ENCODE results near the gene SLC2A13.

The SLC2A13 gene

GRCh38 chr12:40105515-40106201 is at the start of gene SLC2A13:
TSS of gene SLC2A13 (minus strand) at chr12:40106081. CDS start at chr12:40105808, 273 bp downstream.
- Histone ChIP-seq H3K27me3 (ENCODE audit: control insufficient read depth in 1 of 2, insufficient read depth in 2 of 2, low read length in 2 of 2) (no peaks in the 10 kb centered on the region), H3K9ac (ENCODE audit: low read depth in 1 of 2, low read length in 2 of 2) (peak within 1 kb of the TSS; percentile 63 to 71), H3K4me1 (ENCODE audit: control insufficient read depth in 1 of 2, insufficient read depth in 2 of 2, low read length in 2 of 2) (peaks cover 25 to 34% of the 10 kb centered on the region in 2 donors), H3K4me3 (ENCODE audit: low read depth in 1 of 2, low read length in 2 of 2) (peak within 1 kb of the TSS; percentile 84 to 85), H3K27ac (ENCODE audit: low read depth, low read length) (peak within 1 kb of the TSS; percentile 76), H3K36me3 (ENCODE audit: control insufficient read depth in 1 of 2, insufficient read depth in 2 of 2, low read length in 2 of 2) (no peaks in the 10 kb centered on the region), H3K9me3 (ENCODE audit: control insufficient read depth in 1 of 2, low read length in 2 of 2) (no peaks in the 10 kb centered on the region)

- H3K36me3 ChIP-seq (ENCODE audit: control insufficient read depth in 1 of 2, insufficient read depth in 2 of 2, low read length in 2 of 2) = no peaks in the 10 kb centered on the region
- H3K27me3 ChIP-seq (ENCODE audit: control insufficient read depth in 1 of 2, insufficient read depth in 2 of 2, low read length in 2 of 2) = no peaks in the 10 kb centered on the region
- H3K9ac ChIP-seq (ENCODE audit: low read depth in 1 of 2, low read length in 2 of 2) = no peak overlapping the region
- no peaks in the 10 kb centered on the region for H3K4me1 ChIP-seq (ENCODE audit: control insufficient read depth in 1 of 2, insufficient read depth in 2 of 2, low read length in 2 of 2)
- H3K27ac ChIP-seq (ENCODE audit: low read depth, low read length) = no peak overlapping the region
- no peaks in the 10 kb centered on the region for H3K9me3 ChIP-seq (ENCODE audit: control insufficient read depth in 1 of 2, low read length in 2 of 2)
- H3K4me3 ChIP-seq (ENCODE audit: low read depth in 1 of 2, low read length in 2 of 2) = no peak overlapping the region
Observed at GRCh38 chr12:40154381-40154780, 48.5 kb upstream of the SLC2A13 start.

GRCh38 chr12:40153432-40153831 is 47.6 kb upstream of the SLC2A13 start:
- no peaks in the 10 kb centered on the region for H3K36me3 ChIP-seq (ENCODE audit: control insufficient read depth in 1 of 2, insufficient read depth in 2 of 2, low read length in 2 of 2)
- no peaks in the 10 kb centered on the region for H3K27me3 ChIP-seq (ENCODE audit: control insufficient read depth in 1 of 2, insufficient read depth in 2 of 2, low read length in 2 of 2)
- H3K4me1 ChIP-seq (ENCODE audit: control insufficient read depth in 1 of 2, insufficient read depth in 2 of 2, low read length in 2 of 2) = no peaks in the 10 kb centered on the region
- no peaks in the 10 kb centered on the region for H3K9me3 ChIP-seq (ENCODE audit: control insufficient read depth in 1 of 2, low read length in 2 of 2)
- H3K9ac ChIP-seq (ENCODE audit: low read depth in 1 of 2, low read length in 2 of 2) = no peak overlapping the region
- no peak overlapping the region for H3K27ac ChIP-seq (ENCODE audit: low read depth, low read length)
- no peak overlapping the region for H3K4me3 ChIP-seq (ENCODE audit: low read depth in 1 of 2, low read length in 2 of 2)

- no peak overlapping the region for H3K9ac ChIP-seq (ENCODE audit: low read depth in 1 of 2, low read length in 2 of 2)
- H3K4me3 ChIP-seq (ENCODE audit: low read depth in 1 of 2, low read length in 2 of 2) = no peak overlapping the region
- H3K36me3 ChIP-seq (ENCODE audit: control insufficient read depth in 1 of 2, insufficient read depth in 2 of 2, low read length in 2 of 2) = no peaks in the 10 kb centered on the region
- H3K27me3 ChIP-seq (ENCODE audit: control insufficient read depth in 1 of 2, insufficient read depth in 2 of 2, low read length in 2 of 2) = no peaks in the 10 kb centered on the region
- no peaks in the 10 kb centered on the region for H3K4me1 ChIP-seq (ENCODE audit: control insufficient read depth in 1 of 2, insufficient read depth in 2 of 2, low read length in 2 of 2)
- H3K9me3 ChIP-seq (ENCODE audit: control insufficient read depth in 1 of 2, low read length in 2 of 2) = no peaks in the 10 kb centered on the region
- H3K27ac ChIP-seq (ENCODE audit: low read depth, low read length) = no peak overlapping the region
Observed at GRCh38 chr12:40152783-40153383, 47.0 kb upstream of the SLC2A13 start.

GRCh38 chr12:40149673-40150260 is 43.9 kb upstream of the SLC2A13 start:
- no peak overlapping the region for H3K4me3 ChIP-seq (ENCODE audit: low read depth in 1 of 2, low read length in 2 of 2)
- no peak overlapping the region for H3K27ac ChIP-seq (ENCODE audit: low read depth, low read length)

GRCh38 chr12:40146800-40147797 is 41.2 kb upstream of the SLC2A13 start:
- H3K27me3 ChIP-seq (ENCODE audit: control insufficient read depth in 1 of 2, insufficient read depth in 2 of 2, low read length in 2 of 2) = no peaks in the 10 kb centered on the region
- H3K9ac ChIP-seq (ENCODE audit: low read depth in 1 of 2, low read length in 2 of 2) = no peak overlapping the region
- H3K27ac ChIP-seq (ENCODE audit: low read depth, low read length) = no peak overlapping the region
- H3K36me3 ChIP-seq (ENCODE audit: control insufficient read depth in 1 of 2, insufficient read depth in 2 of 2, low read length in 2 of 2) = no peaks in the 10 kb centered on the region
- no peaks in the 10 kb centered on the region for H3K4me1 ChIP-seq (ENCODE audit: control insufficient read depth in 1 of 2, insufficient read depth in 2 of 2, low read length in 2 of 2)
- no peak overlapping the region for H3K4me3 ChIP-seq (ENCODE audit: low read depth in 1 of 2, low read length in 2 of 2)
- no peaks in the 10 kb centered on the region for H3K9me3 ChIP-seq (ENCODE audit: control insufficient read depth in 1 of 2, low read length in 2 of 2)

More at GRCh38 chr12:40149673-40150260, 43.9 kb upstream of the SLC2A13 start:
- Histone ChIP-seq H3K9ac (ENCODE audit: low read depth in 1 of 2, low read length in 2 of 2) (no peak overlapping the region), H3K9me3 (ENCODE audit: control insufficient read depth in 1 of 2, low read length in 2 of 2) (no peaks in the 10 kb centered on the region), H3K27me3 (ENCODE audit: control insufficient read depth in 1 of 2, insufficient read depth in 2 of 2, low read length in 2 of 2) (no peaks in the 10 kb centered on the region), H3K4me1 (ENCODE audit: control insufficient read depth in 1 of 2, insufficient read depth in 2 of 2, low read length in 2 of 2) (no peaks in the 10 kb centered on the region), H3K36me3 (ENCODE audit: control insufficient read depth in 1 of 2, insufficient read depth in 2 of 2, low read length in 2 of 2) (no peaks in the 10 kb centered on the region)

- H3K27me3 ChIP-seq (ENCODE audit: control insufficient read depth in 1 of 2, insufficient read depth in 2 of 2, low read length in 2 of 2) = no peaks in the 10 kb centered on the region
Observed at GRCh38 chr12:40145896-40146295, 40.0 kb upstream of the SLC2A13 start.

GRCh38 chr12:40144023-40144422 is 38.1 kb upstream of the SLC2A13 start:
- Histone ChIP-seq H3K9me3 (ENCODE audit: control insufficient read depth in 1 of 2, low read length in 2 of 2) (no peaks in the 10 kb centered on the region), H3K4me1 (ENCODE audit: control insufficient read depth in 1 of 2, insufficient read depth in 2 of 2, low read length in 2 of 2) (no peaks in the 10 kb centered on the region), H3K36me3 (ENCODE audit: control insufficient read depth in 1 of 2, insufficient read depth in 2 of 2, low read length in 2 of 2) (no peaks in the 10 kb centered on the region), H3K27ac (ENCODE audit: low read depth, low read length) (no peak overlapping the region), H3K27me3 (ENCODE audit: control insufficient read depth in 1 of 2, insufficient read depth in 2 of 2, low read length in 2 of 2) (no peaks in the 10 kb centered on the region), H3K4me3 (ENCODE audit: low read depth in 1 of 2, low read length in 2 of 2) (no peak overlapping the region), H3K9ac (ENCODE audit: low read depth in 1 of 2, low read length in 2 of 2) (no peak overlapping the region)

More at GRCh38 chr12:40145896-40146295, 40.0 kb upstream of the SLC2A13 start:
- H3K9ac ChIP-seq (ENCODE audit: low read depth in 1 of 2, low read length in 2 of 2) = no peak overlapping the region
- no peaks in the 10 kb centered on the region for H3K9me3 ChIP-seq (ENCODE audit: control insufficient read depth in 1 of 2, low read length in 2 of 2)
- no peaks in the 10 kb centered on the region for H3K4me1 ChIP-seq (ENCODE audit: control insufficient read depth in 1 of 2, insufficient read depth in 2 of 2, low read length in 2 of 2)
- H3K4me3 ChIP-seq (ENCODE audit: low read depth in 1 of 2, low read length in 2 of 2) = no peak overlapping the region
- H3K36me3 ChIP-seq (ENCODE audit: control insufficient read depth in 1 of 2, insufficient read depth in 2 of 2, low read length in 2 of 2) = no peaks in the 10 kb centered on the region
- no peak overlapping the region for H3K27ac ChIP-seq (ENCODE audit: low read depth, low read length)

- H3K36me3 ChIP-seq (ENCODE audit: control insufficient read depth in 1 of 2, insufficient read depth in 2 of 2, low read length in 2 of 2) = no peaks in the 10 kb centered on the region
- H3K27me3 ChIP-seq (ENCODE audit: control insufficient read depth in 1 of 2, insufficient read depth in 2 of 2, low read length in 2 of 2) = no peaks in the 10 kb centered on the region
- no peaks in the 10 kb centered on the region for H3K9me3 ChIP-seq (ENCODE audit: control insufficient read depth in 1 of 2, low read length in 2 of 2)
- H3K9ac ChIP-seq (ENCODE audit: low read depth in 1 of 2, low read length in 2 of 2) = no peak overlapping the region
- H3K27ac ChIP-seq (ENCODE audit: low read depth, low read length) = no peak overlapping the region
- no peaks in the 10 kb centered on the region for H3K4me1 ChIP-seq (ENCODE audit: control insufficient read depth in 1 of 2, insufficient read depth in 2 of 2, low read length in 2 of 2)
- H3K4me3 ChIP-seq (ENCODE audit: low read depth in 1 of 2, low read length in 2 of 2) = no peak overlapping the region
Observed at GRCh38 chr12:40142001-40142744, 36.3 kb upstream of the SLC2A13 start.

Data from duodenal mucosa (tissue), 2 donors.